HG02798 (cell line): ENCODE measurements around the gene HSPA2.
"Not testable (repeated sequence)": the region's sequence is repeated elsewhere in the genome, so short reads cannot be mapped to it uniquely, and the experiment has no call there.

Experiments used
- ATAC-seq: cut with Tn5 transposase; IDR thresholded peaks from one replicate; pipeline ENCODE4 v1.9.1; 2021; ENCODE audit warnings: mild to moderate bottlenecking; ENCODE audit not compliant: unreplicated experiment, poor library complexity

HSPA2 gene

DNA sequence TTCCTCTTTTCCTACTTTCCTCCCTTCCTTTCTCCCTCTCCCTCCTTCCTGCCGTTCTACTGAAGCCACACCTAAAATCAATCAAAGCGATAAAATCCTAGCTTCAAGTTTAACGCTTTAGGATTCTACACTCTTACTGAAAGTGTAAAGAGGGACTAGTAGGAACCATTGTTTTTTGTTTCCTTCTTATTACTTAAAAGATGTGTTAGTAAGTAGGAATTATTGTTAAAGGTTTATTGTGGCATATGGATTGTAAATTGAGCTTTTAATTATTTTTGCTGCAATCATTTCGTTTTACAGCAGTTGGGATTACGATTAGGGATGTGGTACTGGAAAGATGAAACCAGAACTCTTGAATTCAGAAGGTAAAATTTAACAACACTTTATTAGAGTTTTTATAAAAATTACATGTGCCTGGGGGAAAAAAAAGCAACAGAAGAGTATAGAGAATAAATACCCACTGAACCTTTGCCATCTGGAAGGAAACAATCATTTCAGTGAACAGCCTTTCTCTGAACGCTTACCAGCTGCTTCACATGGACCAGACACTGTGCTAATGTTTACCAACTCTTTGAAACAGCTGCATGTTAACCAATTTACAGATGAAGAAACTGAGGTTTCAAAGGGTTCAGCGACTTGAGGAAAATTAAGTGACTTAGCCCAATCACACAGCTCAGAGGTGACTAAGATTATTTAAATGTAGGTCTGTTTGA, 10.2 kb downstream of the HSPA2 start:
- ATAC-seq, result no peak

DNA sequence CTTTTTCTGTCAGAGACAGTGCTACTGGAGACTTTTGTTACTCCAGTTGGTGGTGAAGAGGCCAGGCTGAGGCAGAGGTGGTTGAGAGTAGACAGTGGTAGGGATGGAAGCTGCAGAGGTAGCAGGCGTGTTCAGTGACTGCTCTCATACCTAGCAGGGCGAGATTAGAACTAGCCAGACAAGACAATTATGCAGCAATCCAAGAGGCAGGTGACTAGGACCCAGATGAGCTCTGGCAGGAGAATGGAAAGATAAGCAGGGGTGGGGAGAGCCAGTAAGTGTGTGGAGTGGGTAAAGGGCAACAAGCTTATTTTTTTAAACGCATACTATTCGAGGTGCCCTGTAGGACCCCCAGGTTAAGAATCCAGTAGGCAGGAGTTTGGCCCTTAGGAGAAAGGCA, 14.0 kb downstream of the HSPA2 start:
- no peak for ATAC-seq

DNA sequence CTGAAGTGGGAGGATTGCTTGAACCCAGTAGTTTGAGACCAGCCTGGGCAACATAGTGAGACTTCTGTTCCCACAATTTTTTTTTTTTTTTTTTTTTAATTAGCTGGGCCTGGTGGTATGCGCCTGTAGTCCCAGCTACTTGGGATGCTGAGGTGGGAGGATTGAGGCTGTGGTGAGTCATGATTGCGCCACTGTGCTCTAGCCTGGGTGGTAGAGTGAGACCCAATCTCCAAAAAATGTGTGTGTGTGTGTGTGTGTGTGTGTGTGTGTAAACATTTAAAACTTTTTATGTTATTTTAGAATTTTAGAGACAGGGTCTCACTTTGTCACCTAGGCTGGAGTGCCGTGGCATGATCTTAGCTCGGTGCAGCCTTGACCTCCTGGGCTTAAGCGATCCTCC, 16.0 kb downstream of the HSPA2 start:
- no peak for ATAC-seq

GRCh38 chr14:64558216-64558615, 17.7 kb downstream of the HSPA2 start:
- ATAC-seq, result not testable (repeated sequence)

GRCh38 chr14:64561631-64562030, 21.1 kb downstream of the HSPA2 start:
- ATAC-seq, result no peak

- no peak for ATAC-seq
Observed at GRCh38 chr14:64562436-64562835, 21.9 kb downstream of the HSPA2 start.

DNA sequence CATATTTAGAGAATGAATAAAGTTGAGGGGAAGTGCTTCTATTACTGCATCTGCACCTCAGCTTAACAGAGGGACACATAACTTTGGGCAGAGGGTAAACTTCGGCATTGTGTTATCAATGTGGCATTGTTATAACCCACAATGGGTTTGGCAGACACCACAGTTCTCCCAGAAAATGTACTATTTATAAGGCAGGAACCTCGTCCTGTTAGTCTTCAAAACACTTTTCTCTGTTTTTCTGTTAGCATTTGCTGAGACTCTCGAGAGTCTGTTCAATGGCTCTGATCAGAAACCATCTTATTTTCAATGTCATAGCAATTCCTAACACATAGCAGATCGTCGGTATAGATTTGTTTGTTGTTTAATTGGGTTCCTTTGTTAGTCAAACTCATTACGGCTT, 23.2 kb downstream of the HSPA2 start:
- ATAC-seq, result no peak

GRCh38 chr14:64566651-64567122, 26.1 kb downstream of the HSPA2 start:
- ATAC-seq, result no peak

DNA sequence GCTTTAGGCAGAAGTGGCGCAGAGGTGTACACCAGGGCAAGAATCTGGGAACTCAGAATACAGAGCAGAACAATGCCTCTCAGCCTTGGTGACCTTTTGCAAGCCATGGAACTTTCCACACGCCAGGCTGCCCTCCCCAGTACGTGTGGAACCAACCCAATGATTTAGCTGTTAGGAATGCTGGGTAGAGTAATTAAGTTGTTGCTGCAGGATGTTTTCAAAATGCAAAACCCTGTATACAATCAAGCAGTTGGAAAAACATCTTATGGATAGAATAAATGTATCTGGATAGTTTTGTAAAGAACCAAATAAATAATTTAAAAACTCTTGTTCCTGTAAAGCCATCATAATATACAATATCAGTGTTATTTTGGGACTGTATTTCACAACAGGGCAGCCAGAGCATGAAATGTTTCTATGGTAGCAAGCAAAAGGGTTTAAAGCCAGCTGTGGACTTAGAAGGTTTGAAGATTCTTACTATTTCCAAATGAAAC, 28.6 kb downstream of the HSPA2 start:
- ATAC-seq, result no peak

- ATAC-seq, result not testable (repeated sequence)
Observed at GRCh38 chr14:64569646-64570045, 29.1 kb downstream of the HSPA2 start.

- ATAC-seq, result no peak
Observed at GRCh38 chr14:64572386-64573104, 32.0 kb downstream of the HSPA2 start.

DNA sequence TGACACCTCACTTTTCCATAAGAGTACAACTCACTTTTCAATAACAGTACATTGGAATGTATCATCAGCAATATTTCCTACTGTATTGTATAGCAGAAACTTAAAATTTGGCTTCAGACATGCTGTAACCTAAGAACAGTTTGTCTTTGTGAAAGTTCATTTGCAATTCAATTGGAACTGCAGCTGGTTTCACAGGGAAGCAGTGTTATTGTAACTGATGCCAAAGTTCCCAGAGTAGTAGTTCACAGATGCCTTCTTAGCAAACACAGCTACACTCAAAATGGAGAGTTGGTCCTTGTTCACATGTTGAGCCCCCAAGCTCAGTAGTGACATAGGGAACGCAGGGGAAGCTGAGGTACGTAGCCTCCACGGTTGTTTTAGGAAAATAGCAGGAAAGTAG, 32.6 kb downstream of the HSPA2 start:
- no peak for ATAC-seq

DNA sequence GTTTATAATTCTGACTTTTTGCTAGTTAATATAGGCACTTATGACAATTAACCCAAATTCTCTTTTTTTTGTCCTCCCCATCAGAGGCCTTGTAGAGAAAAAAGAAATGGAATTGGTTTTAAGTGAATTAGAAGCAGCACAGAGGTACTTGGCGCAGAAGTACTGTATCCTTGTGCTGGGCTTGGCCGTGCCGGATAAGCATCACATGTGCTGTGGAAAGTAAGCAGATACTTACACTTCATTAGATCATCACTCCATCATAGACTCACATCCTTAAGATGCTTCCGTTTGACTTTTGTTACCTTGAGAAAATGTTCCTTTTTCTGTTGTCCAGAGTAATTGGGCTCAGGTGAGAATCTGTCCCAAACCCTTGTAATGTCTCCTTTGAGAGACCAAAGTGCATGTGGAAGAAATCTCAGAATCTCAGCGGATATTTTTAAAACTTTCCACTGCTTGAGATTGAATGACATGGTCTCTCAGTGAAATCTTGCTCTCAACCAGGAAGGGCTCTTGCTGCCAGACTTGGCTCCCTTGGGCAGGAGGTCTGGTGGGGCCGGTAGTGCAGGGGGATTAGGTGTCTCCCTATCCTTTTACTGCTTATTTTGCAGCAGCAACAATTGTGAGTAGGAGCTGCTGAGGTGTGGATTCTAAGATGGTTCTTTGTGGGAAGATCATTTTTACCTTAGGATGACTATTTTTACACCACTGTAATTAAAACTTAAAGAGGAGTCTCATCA, 34.0 kb downstream of the HSPA2 start:
- ATAC-seq, result no peak

GRCh38 chr14:64577211-64577610, 36.7 kb downstream of the HSPA2 start:
- ATAC-seq, result no peak

GRCh38 chr14:64580467-64580866, 39.9 kb downstream of the HSPA2 start:
- ATAC-seq, result no peak

GRCh38 chr14:64581363-64581762, 40.8 kb downstream of the HSPA2 start:
- ATAC-seq, result no peak

GRCh38 chr14:64581817-64582216, 41.3 kb downstream of the HSPA2 start:
- no peak for ATAC-seq

DNA sequence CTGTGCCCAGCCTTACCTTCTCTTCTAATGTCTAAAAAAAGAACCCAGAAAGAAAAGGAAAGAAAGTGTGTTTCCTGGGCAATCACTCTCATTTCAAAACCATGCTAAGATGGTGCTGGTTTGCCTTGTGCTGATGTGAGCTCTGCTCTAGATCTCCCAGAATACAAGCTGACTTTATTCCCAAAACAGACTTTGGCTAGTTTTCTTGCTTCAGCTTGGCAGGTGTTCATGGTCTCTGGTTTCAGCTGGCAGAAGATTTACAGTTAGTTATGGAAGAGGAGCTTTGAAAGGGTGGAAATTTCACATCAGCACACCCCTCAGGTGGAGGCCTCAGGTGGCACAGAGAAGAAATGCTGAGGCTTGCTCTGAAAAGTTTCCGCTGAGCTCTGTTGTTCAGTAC, 43.6 kb downstream of the HSPA2 start:
- ATAC-seq, result no peak

- ATAC-seq, result no peak
Observed at GRCh38 chr14:64591809-64592208, 51.3 kb downstream of the HSPA2 start.
